Suppressor macrophage treated with lipopolysaccharide for 1 hour (primary cell): ENCODE results near the gene AMER2.
A peak's percentile ranks its signal among the peaks of the same experiment; 100 is the strongest.

Experiments
- DNase-seq, 3 donors: peaks; one replicate each; pipeline ENCODE4 v3.0.0-alpha.2; 2020 to 2022

The AMER2 gene

GRCh38 chr13:25148402-25148771 lies 23.7 kb downstream of the AMER2 start:
- DNase-seq = no peak

GRCh38 chr13:25147638-25148401 lies 24.3 kb downstream of the AMER2 start:
- DNase-seq = no peak

GRCh38 chr13:25143706-25144105 lies 28.4 kb downstream of the AMER2 start:
- DNase-seq = no peak

- no peak for DNase-seq
Measured at GRCh38 chr13:25141042-25141441, 31.0 kb downstream of the AMER2 start.

GRCh38 chr13:25137788-25138115 lies 34.3 kb downstream of the AMER2 start:
- no peak for DNase-seq

- peak in 1 of 3 donors; percentile 15 for DNase-seq
Measured at GRCh38 chr13:25136880-25137787, 35.0 kb downstream of the AMER2 start.

- no peak for DNase-seq
Measured at GRCh38 chr13:25135896-25136295, 36.2 kb downstream of the AMER2 start.

- DNase-seq = no peak
Measured at GRCh38 chr13:25132751-25133390, 39.2 kb downstream of the AMER2 start.

GRCh38 chr13:25131881-25132420 lies 40.1 kb downstream of the AMER2 start:
- DNase-seq = no peak

- no peak for DNase-seq
Measured at GRCh38 chr13:25130944-25131343, 41.1 kb downstream of the AMER2 start.

GRCh38 chr13:25118378-25118905 lies 53.6 kb downstream of the AMER2 start:
- no peak for DNase-seq

GRCh38 chr13:25117312-25117711 lies 54.8 kb downstream of the AMER2 start:
- DNase-seq = no peak

- DNase-seq = no peak
Measured at GRCh38 chr13:25116044-25116443, 56.0 kb downstream of the AMER2 start.

- peak; percentile 70 to 72 (median 72) for DNase-seq
Measured at GRCh38 chr13:25114220-25114619, 57.9 kb downstream of the AMER2 start.

- DNase-seq = no peak
Measured at GRCh38 chr13:25112695-25113255, 59.3 kb downstream of the AMER2 start.
